Keratinocyte (primary cell): ENCODE measurements around the gene SELENOS. TPM values are rescaled to one million over a fixed set of nuclear protein-coding genes. Genes with fewer than 3 reads are reported as not detected.

Experiments used
- DNase-seq: peaks from one replicate; pipeline ENCODE4 v3.0.0-alpha.2; 2011; ENCODE audit warnings: low read depth, missing footprints, low spot score
- FAIRE-seq: peaks from 2 replicates; lab custom pipeline; 2011; peaks lifted over from hg19 to GRCh38; lab: Jason Lieb, UNC
- H2AFZ ChIP-seq: 2 replicates; pipeline ENCODE4 v1.6.0; 2012; ENCODE audit warnings: low read length, control low read depth, inconsistent platforms; ENCODE audit not compliant: control insufficient read depth
- H3K27ac ChIP-seq: 2 replicates; pipeline ENCODE4 v1.5.1; 2011; ENCODE audit warnings: low read length; ENCODE audit not compliant: control insufficient read depth, insufficient read depth
- H3K27me3 ChIP-seq: 3 replicates; pipeline ENCODE4 v1.6.0; 2011; ENCODE audit warnings: low read length; ENCODE audit not compliant: control insufficient read depth, insufficient read depth; ENCODE audit errors: extremely low read depth
- H3K36me3 ChIP-seq, 2 experiments: 2 replicates in 1 of 2; 3 replicates in 1 of 2; pipeline ENCODE4 v1.5.1; 2011; ENCODE audit warnings: low read length in 2 of 2, mild to moderate bottlenecking in 1 of 2; ENCODE audit not compliant: control insufficient read depth in 2 of 2, insufficient read depth in 2 of 2; ENCODE audit errors: extremely low read depth in 1 of 2
- H3K4me1 ChIP-seq: 3 replicates; pipeline ENCODE4 v1.5.1; 2011; ENCODE audit warnings: low read length; ENCODE audit not compliant: control insufficient read depth, insufficient read depth; ENCODE audit errors: extremely low read depth
- H3K4me2 ChIP-seq: 3 replicates; pipeline ENCODE4 v1.6.0; 2011; ENCODE audit warnings: low read depth, low read length; ENCODE audit not compliant: control insufficient read depth, insufficient read depth; ENCODE audit errors: extremely low read depth
- H3K4me3 ChIP-seq, 3 experiments: fragments of 200-600 bp in 1 of 3; sonication (generic) in 1 of 3; 2 replicates in 2 of 3; 3 replicates in 1 of 3; pipeline ENCODE4 v1.5.1; 2011 to 2016; ENCODE audit warnings: low read length in 3 of 3, mild to moderate bottlenecking in 3 of 3, control low read depth in 2 of 3, inconsistent platforms in 1 of 3, low read depth in 1 of 3, mixed read lengths in 1 of 3, mixed run types in 1 of 3, moderate library complexity in 1 of 3; ENCODE audit not compliant: control insufficient read depth in 2 of 3, insufficient read depth in 2 of 3; ENCODE audit errors: extremely low read depth in 1 of 3
- H3K79me2 ChIP-seq: 2 replicates; pipeline ENCODE4 v1.6.0; 2012; ENCODE audit warnings: low read length; ENCODE audit not compliant: control insufficient read depth, insufficient read depth
- H3K9ac ChIP-seq: 3 replicates; pipeline ENCODE4 v1.6.0; 2011; ENCODE audit warnings: low read length; ENCODE audit not compliant: control insufficient read depth, insufficient read depth; ENCODE audit errors: extremely low read depth
- H3K9me1 ChIP-seq: 3 replicates; pipeline ENCODE4 v1.6.0; 2011; ENCODE audit warnings: low read length; ENCODE audit not compliant: control insufficient read depth, insufficient read depth; ENCODE audit errors: extremely low read depth
- H3K9me3 ChIP-seq: 2 replicates; pipeline ENCODE4 v1.5.1; 2012; ENCODE audit warnings: low read depth, low read length; ENCODE audit not compliant: control insufficient read depth
- H4K20me1 ChIP-seq: 3 replicates; pipeline ENCODE4 v1.6.0; 2011; ENCODE audit warnings: low read length; ENCODE audit not compliant: control insufficient read depth, insufficient read depth; ENCODE audit errors: extremely low read depth
- EZH2 ChIP-seq: IDR thresholded peaks from one replicate; pipeline ENCODE4 v1.6.1; 2012; ENCODE audit warnings: inconsistent platforms, mild to moderate bottlenecking, low read length, moderate library complexity
- dilution Hi-C: fragments of 300-500 bp; cut with MboI; formaldehyde crosslinking; loops from one replicate; pipeline ENCODE4 v1.7.0; 2020; ENCODE audit warnings: low sequenced_read_pairs; ENCODE audit not compliant: extremely low pct_ligation_motif_present
- polyA plus RNA-seq, 5 experiments: library from polyadenylated mRNA; depleted of rRNA in 3 of 5; stranded (reverse) in 3 of 5; stranded (forward) in 1 of 5; unstranded in 1 of 5; fragments of >200 nt; gene quantifications; 1 replicate in 1 of 5; 2 replicates in 3 of 5; 3 replicates in 1 of 5; pipeline versions ENCODE4 v1.2.1 to v1.2.3, GENCODE V29; 2011 to 2012; ENCODE audit warnings: missing spikeins in 2 of 5, low read depth in 1 of 5, low replicate concordance in 1 of 5
- TF ChIP-seq, protein P1 (sequence below), 3 experiments: IDR thresholded peaks in 1 of 3; conservative IDR thresholded peaks in 1 of 3; optimal IDR thresholded peaks in 1 of 3; 2 replicates in 2 of 3; 3 replicates in 1 of 3; pipeline versions ENCODE3 to v1.5.1; 2011; ENCODE audit warnings: low read length in 3 of 3, mild to moderate bottlenecking in 3 of 3, moderate library complexity in 2 of 3, control low read depth in 1 of 3, inconsistent platforms in 1 of 3; ENCODE audit not compliant: insufficient read depth in 2 of 3; ENCODE audit errors: extremely low read depth in 1 of 3

Gene SELENOS
- polyA plus RNA-seq, 1 donor (not counting 4 experiments of a cell fraction or from before 2014, with no cell fraction given): 82.2 TPM

DNA sequence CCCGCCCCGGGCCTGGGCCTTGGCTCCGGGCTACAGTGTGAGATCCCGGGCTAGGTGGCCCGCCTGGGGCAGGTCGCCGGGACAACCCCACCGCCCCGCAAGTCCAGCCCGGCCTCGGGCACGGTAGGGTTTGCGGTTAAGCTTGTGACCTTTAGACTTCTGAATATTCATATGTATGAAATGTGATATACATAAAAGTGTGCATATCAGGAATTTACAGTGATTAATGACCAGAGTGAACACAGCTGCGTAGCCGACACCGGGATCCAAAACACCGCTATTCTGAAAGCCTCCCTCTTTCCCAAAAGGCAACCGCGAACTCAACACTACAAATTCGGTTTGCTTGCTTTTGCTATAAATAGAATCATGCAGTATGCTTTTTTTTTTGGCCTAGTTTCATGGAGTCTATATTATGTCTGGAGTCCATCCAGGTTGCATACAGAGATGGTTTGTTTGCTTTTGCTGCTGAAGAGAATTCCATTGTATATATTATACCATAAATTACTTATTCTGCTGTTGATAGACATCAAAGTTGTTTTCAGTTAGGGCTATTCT lies 18.4 kb upstream of the SELENOS start:
- Histone ChIP-seq H3K9me3 (no peaks in the 10 kb centered on the region), H3K9ac (peak overlapping the region; percentile 96), H3K27ac (peak overlapping the region; percentile 93), H3K79me2 (peaks cover 42% of the 10 kb centered on the region), H3K9me1 (no peaks in the 10 kb centered on the region), H3K36me3 (peaks cover 0 to 7% of the 10 kb centered on the region in 2 experiments), H3K4me3 (peak overlapping the region; percentile 96 to 100 (median 99)), H2AFZ (peak overlapping the region; percentile 97), H4K20me1 (peaks cover 12% of the 10 kb centered on the region), H3K4me1 (peaks cover 42% of the 10 kb centered on the region), H3K4me2 (peak overlapping the region; percentile 83), H3K27me3 (no peaks in the 10 kb centered on the region)
- no peak for FAIRE-seq
- TF ChIP-seq EZH2: no peak
- TF ChIP-seq, protein P1, sequence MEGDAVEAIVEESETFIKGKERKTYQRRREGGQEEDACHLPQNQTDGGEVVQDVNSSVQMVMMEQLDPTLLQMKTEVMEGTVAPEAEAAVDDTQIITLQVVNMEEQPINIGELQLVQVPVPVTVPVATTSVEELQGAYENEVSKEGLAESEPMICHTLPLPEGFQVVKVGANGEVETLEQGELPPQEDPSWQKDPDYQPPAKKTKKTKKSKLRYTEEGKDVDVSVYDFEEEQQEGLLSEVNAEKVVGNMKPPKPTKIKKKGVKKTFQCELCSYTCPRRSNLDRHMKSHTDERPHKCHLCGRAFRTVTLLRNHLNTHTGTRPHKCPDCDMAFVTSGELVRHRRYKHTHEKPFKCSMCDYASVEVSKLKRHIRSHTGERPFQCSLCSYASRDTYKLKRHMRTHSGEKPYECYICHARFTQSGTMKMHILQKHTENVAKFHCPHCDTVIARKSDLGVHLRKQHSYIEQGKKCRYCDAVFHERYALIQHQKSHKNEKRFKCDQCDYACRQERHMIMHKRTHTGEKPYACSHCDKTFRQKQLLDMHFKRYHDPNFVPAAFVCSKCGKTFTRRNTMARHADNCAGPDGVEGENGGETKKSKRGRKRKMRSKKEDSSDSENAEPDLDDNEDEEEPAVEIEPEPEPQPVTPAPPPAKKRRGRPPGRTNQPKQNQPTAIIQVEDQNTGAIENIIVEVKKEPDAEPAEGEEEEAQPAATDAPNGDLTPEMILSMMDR (optimal IDR thresholded peaks at IDR 0.05 in 1 of 3, IDR thresholded peaks at IDR 0.05 in 1 of 3, conservative IDR thresholded peaks at IDR 0.05 in 1 of 3; ENCODE audit: extremely low read depth in 1 of 3, insufficient read depth in 2 of 3, low read length in 3 of 3): no peak
- DNase-seq: no peak
- dilution Hi-C loops: no loop called here

DNA sequence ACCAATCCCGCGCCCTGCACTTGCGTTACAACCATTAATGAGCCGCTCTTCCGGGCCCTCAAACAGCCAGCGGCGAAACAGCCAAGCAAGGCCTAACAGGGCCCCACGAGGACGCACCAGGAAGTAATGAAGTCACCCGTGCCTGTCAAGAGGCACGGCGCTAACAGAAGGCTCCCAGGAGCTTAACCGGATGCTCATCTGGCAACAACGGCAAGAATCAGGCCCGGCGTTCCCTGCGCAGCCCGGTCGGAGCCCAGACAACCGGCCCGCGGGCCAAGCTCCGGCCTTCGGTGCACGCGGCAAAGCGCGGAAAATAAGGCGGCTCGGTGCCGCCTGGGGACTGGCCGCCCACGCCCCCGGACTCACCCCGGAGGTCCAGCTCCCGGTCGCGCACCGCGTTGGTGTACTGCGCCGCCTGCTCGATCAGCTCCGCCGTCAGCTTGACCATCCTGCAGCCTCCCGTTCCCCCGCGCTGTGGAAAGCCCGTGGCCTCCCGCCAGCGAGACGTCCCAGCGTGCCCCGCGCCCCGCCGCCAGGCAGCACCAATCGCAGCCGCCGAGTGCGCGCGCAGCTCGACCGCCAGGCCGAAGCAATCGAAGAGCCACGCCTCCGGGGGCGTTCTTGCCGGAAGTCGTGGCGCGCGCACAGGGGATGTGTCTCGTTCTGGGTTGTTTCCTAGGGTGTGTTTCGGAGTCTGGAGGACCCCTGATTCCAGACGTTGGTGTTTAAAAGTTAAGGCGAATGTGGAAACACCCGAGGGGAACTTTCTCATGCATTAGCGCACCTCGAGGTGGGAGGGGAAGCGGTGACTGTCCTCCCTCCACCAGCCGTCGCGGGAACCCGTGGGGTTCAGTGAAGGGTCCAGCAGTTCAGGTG lies 17.7 kb upstream of the SELENOS start, which contains the start of gene SNRPA1:
TSS of gene SNRPA1 (minus strand) at position 518 of the 876 bp plus-strand sequence. CDS start at position 448, 70 bp downstream.
- FAIRE-seq (no peak), DNase-seq (peak; percentile 60)
- H2AFZ ChIP-seq: peak within 1 kb of the TSS; percentile 97
- no peaks in the 10 kb centered on the region for H3K9me3 ChIP-seq
- peak within 1 kb of the TSS; percentile 83 for H3K4me2 ChIP-seq
- peaks cover 49% of the 10 kb centered on the region for H3K79me2 ChIP-seq
- H4K20me1 ChIP-seq: peaks cover 12% of the 10 kb centered on the region
- no peak for TF ChIP-seq EZH2
- TF ChIP-seq, protein P1 (optimal IDR thresholded peaks at IDR 0.05 in 1 of 3, IDR thresholded peaks at IDR 0.05 in 1 of 3, conservative IDR thresholded peaks at IDR 0.05 in 1 of 3; ENCODE audit: extremely low read depth in 1 of 3, insufficient read depth in 2 of 3, low read length in 3 of 3): no peak
- no peaks in the 10 kb centered on the region for H3K27me3 ChIP-seq
- peak within 1 kb of the TSS; percentile 96 to 100 (median 99) for H3K4me3 ChIP-seq
- dilution Hi-C loops: no loop called here
- H3K9ac ChIP-seq: peak within 1 kb of the TSS; percentile 96
- H3K36me3 ChIP-seq: peaks cover 0 to 10% of the 10 kb centered on the region in 2 experiments
- peak within 1 kb of the TSS; percentile 93 for H3K27ac ChIP-seq
- H3K9me1 ChIP-seq: no peaks in the 10 kb centered on the region
- peaks cover 42% of the 10 kb centered on the region for H3K4me1 ChIP-seq
